H1 (cell line): ENCODE measurements around the gene NLK. TPM values are rescaled to one million over a fixed set of nuclear protein-coding genes. Genes with fewer than 3 reads are reported as not detected.

Source experiments
- CTCF ChIA-PET: fragments of 300-600 bp; sonication (Branson Sonifier 250); formaldehyde crosslinking; loops from one replicate; lab custom pipeline; 2021; ENCODE audit not compliant: partially characterized antibody; lab: Charles Lee
- POLR2A ChIA-PET: fragments of 300-600 bp; sonication (Branson Sonifier 250); formaldehyde crosslinking; loops from one replicate; lab custom pipeline; 2021; ENCODE audit warnings: inconsistent platforms; ENCODE audit not compliant: partially characterized antibody; lab: Charles Lee
- DNase-seq, 2 experiments: peaks; one replicate each; pipeline versions ENCODE4 v3.0.0 to v3.0.0-alpha.2; 2010 to 2022; ENCODE audit warnings: low spot score in 2 of 2, low read depth in 1 of 2, mixed read lengths in 1 of 2
- FAIRE-seq: peaks from 2 replicates; lab custom pipeline; 2011; peaks lifted over from hg19 to GRCh38; lab: Jason Lieb, UNC
- H2AFZ ChIP-seq: 2 replicates; pipeline ENCODE4 v1.8.1; 2012; ENCODE audit warnings: low read length, inconsistent platforms
- H2AK5ac ChIP-seq: 2 replicates; pipeline ENCODE4 v1.6.1; 2013; ENCODE audit warnings: low read depth, low read length
- H2BK120ac ChIP-seq: replicated peaks from 2 replicates; pipeline ENCODE3; 2013; ENCODE audit warnings: low read depth, low read length, inconsistent platforms
- H2BK12ac ChIP-seq: 2 replicates; pipeline ENCODE4 v1.6.1; 2013; ENCODE audit warnings: low read depth, low read length
- H2BK15ac ChIP-seq: 2 replicates; pipeline ENCODE4 v1.6.1; 2013; ENCODE audit warnings: low read length
- H2BK20ac ChIP-seq: 2 replicates; pipeline ENCODE4 v1.6.1; 2013; ENCODE audit warnings: low read length
- H2BK5ac ChIP-seq: 2 replicates; pipeline ENCODE4 v1.6.1; 2013; ENCODE audit warnings: low read depth, low read length
- H3K14ac ChIP-seq: 2 replicates; pipeline ENCODE4 v1.6.1; 2013; ENCODE audit warnings: inconsistent platforms; ENCODE audit not compliant: insufficient read length
- H3K18ac ChIP-seq: 2 replicates; pipeline ENCODE4 v1.6.1; 2013; ENCODE audit warnings: low read length; ENCODE audit errors: extremely low read depth
- H3K23ac ChIP-seq: 2 replicates; pipeline ENCODE4 v1.6.1; 2013; ENCODE audit warnings: inconsistent platforms; ENCODE audit not compliant: insufficient read length
- H3K23me2 ChIP-seq: 2 replicates; pipeline ENCODE4 v1.6.1; 2013; ENCODE audit warnings: low read depth, low read length
- H3K27ac ChIP-seq: 2 replicates; pipeline ENCODE4 v1.6.1; 2011; ENCODE audit warnings: low read depth, low read length, inconsistent platforms
- H3K27me3 ChIP-seq, 4 experiments: replicated peaks in 1 of 4; 1 replicate in 1 of 4; 2 replicates in 3 of 4; pipeline versions ENCODE4 v1.6.1 to v1.8.1; 2011 to 2013; ENCODE audit warnings: low read length in 3 of 4, mild to moderate bottlenecking in 3 of 4, inconsistent platforms in 2 of 4, mixed read lengths in 2 of 4, moderate library complexity in 1 of 4; ENCODE audit not compliant: control insufficient read depth in 3 of 4, insufficient read depth in 3 of 4; ENCODE audit errors: extremely low read depth in 1 of 4
- H3K36me3 ChIP-seq, 4 experiments: 2 replicates each; pipeline versions ENCODE4 v1.6.1 to v1.8.1; 2011 to 2013; ENCODE audit warnings: mild to moderate bottlenecking in 4 of 4, low read length in 3 of 4, moderate library complexity in 2 of 4, control low read depth in 1 of 4, inconsistent platforms in 1 of 4; ENCODE audit not compliant: insufficient read depth in 4 of 4, control insufficient read depth in 2 of 4
- H3K4ac ChIP-seq: replicated peaks from 2 replicates; pipeline ENCODE3; 2013; ENCODE audit warnings: low read length, low read depth, mixed read lengths, inconsistent platforms; ENCODE audit not compliant: insufficient read length
- H3K4me1 ChIP-seq, 4 experiments: replicated peaks in 1 of 4; 1 replicate in 1 of 4; 2 replicates in 3 of 4; pipeline versions ENCODE4 v1.6.1 to v1.8.1; 2011 to 2013; ENCODE audit warnings: low read length in 3 of 4, inconsistent platforms in 2 of 4, mixed read lengths in 1 of 4; ENCODE audit not compliant: insufficient read depth in 4 of 4, control insufficient read depth in 3 of 4
- H3K4me2 ChIP-seq, 2 experiments: 2 replicates each; pipeline versions ENCODE4 v1.6.1 to v1.8.1; 2011 to 2013; ENCODE audit warnings: low read depth in 2 of 2, low read length in 2 of 2, control low read depth in 1 of 2, inconsistent platforms in 1 of 2, mild to moderate bottlenecking in 1 of 2; ENCODE audit not compliant: insufficient read depth in 1 of 2
- H3K4me3 ChIP-seq, 4 experiments: fragments of 200-600, 300-600 bp in 1 of 4; sonication (generic), shearing (Covaris generic), sonication (Bioruptor Twin) in 1 of 4; 2 replicates each; pipeline versions ENCODE4 v1.5.1 to v1.8.1; 2011 to 2016; ENCODE audit warnings: low read length in 4 of 4, low read depth in 3 of 4, control low read depth in 2 of 4, inconsistent platforms in 2 of 4, mild to moderate bottlenecking in 2 of 4, mixed read lengths in 1 of 4, moderate library complexity in 1 of 4; ENCODE audit not compliant: insufficient read depth in 2 of 4; ENCODE audit errors: extremely low read depth in 1 of 4
- H3K56ac ChIP-seq: replicated peaks from 2 replicates; pipeline ENCODE3; 2013; ENCODE audit warnings: low read depth, mild to moderate bottlenecking, mixed read lengths, low read length, inconsistent platforms; ENCODE audit not compliant: insufficient read length
- H3K79me1 ChIP-seq: 2 replicates; pipeline ENCODE4 v1.6.1; 2013; ENCODE audit warnings: low read depth, low read length, control low read depth
- H3K79me2 ChIP-seq, 2 experiments: 2 replicates each; pipeline versions ENCODE4 v1.6.1 to v1.8.1; 2012 to 2013; ENCODE audit warnings: low read length in 2 of 2, mild to moderate bottlenecking in 2 of 2, inconsistent platforms in 1 of 2; ENCODE audit not compliant: insufficient read depth in 2 of 2, control insufficient read depth in 1 of 2
- H3K9ac ChIP-seq, 4 experiments: replicated peaks in 1 of 4; 1 replicate in 1 of 4; 2 replicates in 3 of 4; pipeline versions ENCODE4 v1.6.1 to v1.8.1; 2011 to 2013; ENCODE audit warnings: low read depth in 3 of 4, low read length in 3 of 4, control low read depth in 2 of 4, mild to moderate bottlenecking in 2 of 4, moderate library complexity in 2 of 4, inconsistent platforms in 1 of 4; ENCODE audit errors: extremely low read depth in 1 of 4
- H3K9me3 ChIP-seq, 2 experiments: 2 replicates each; pipeline versions ENCODE4 v1.6.1 to v1.8.1; 2012 to 2013; ENCODE audit warnings: mild to moderate bottlenecking in 2 of 2, moderate library complexity in 2 of 2, control low read depth in 1 of 2, inconsistent platforms in 1 of 2, low read depth in 1 of 2, low read length in 1 of 2, mixed read lengths in 1 of 2; ENCODE audit not compliant: insufficient read depth in 2 of 2
- H4K20me1 ChIP-seq, 2 experiments: replicated peaks in 1 of 2; 2 replicates each; pipeline versions ENCODE3 to v1.8.1; 2011 to 2013; ENCODE audit warnings: inconsistent platforms in 2 of 2, low read length in 2 of 2, mild to moderate bottlenecking in 1 of 2; ENCODE audit not compliant: insufficient read depth in 2 of 2, control insufficient read depth in 1 of 2
- H4K5ac ChIP-seq: 2 replicates; pipeline ENCODE4 v1.6.1; 2013; ENCODE audit warnings: low read length, low read depth, mixed read lengths, inconsistent platforms; ENCODE audit not compliant: insufficient read length
- H4K8ac ChIP-seq: 2 replicates; pipeline ENCODE4 v1.8.0; 2013; ENCODE audit warnings: mild to moderate bottlenecking, moderate library complexity, low read length, inconsistent platforms; ENCODE audit not compliant: insufficient read depth; ENCODE audit errors: extremely low read depth
- H4K91ac ChIP-seq: replicated peaks from 2 replicates; pipeline ENCODE3; 2013; ENCODE audit warnings: low read length, mixed read lengths, inconsistent platforms; ENCODE audit not compliant: insufficient read length
- BACH1 ChIP-seq: IDR thresholded peaks from 2 replicates; pipeline ENCODE4 v1.6.1; 2012; ENCODE audit warnings: low read length, improper control_type of control experiment
- CTBP2 ChIP-seq: IDR thresholded peaks from 2 replicates; pipeline ENCODE4 v1.7.0; 2011; ENCODE audit warnings: borderline replicate concordance, mild to moderate bottlenecking, moderate library complexity, mixed read lengths, low read length; ENCODE audit not compliant: insufficient read depth, insufficient read length
- EGR1 ChIP-seq: IDR thresholded peaks from 2 replicates; pipeline ENCODE4 v1.6.1; 2011; ENCODE audit warnings: low read depth, low read length, borderline replicate concordance
- EP300 ChIP-seq, 2 experiments: IDR thresholded peaks; 1 replicate in 1 of 2; 2 replicates in 1 of 2; pipeline ENCODE4 v1.6.1; 2011 to 2012; ENCODE audit warnings: low read depth in 2 of 2, low read length in 2 of 2, mild to moderate bottlenecking in 2 of 2, borderline replicate concordance in 1 of 2, inconsistent platforms in 1 of 2, moderate library complexity in 1 of 2
- JUND ChIP-seq: IDR thresholded peaks from 2 replicates; pipeline ENCODE4 v1.6.1; 2011; ENCODE audit warnings: mild to moderate bottlenecking, improper control_type of control experiment, low read length
- POLR2A ChIP-seq, 2 experiments: IDR thresholded peaks; 1 replicate in 1 of 2; 2 replicates in 1 of 2; pipeline ENCODE4 v1.6.1; 2011; ENCODE audit warnings: low read depth in 2 of 2, low read length in 2 of 2, mild to moderate bottlenecking in 2 of 2; ENCODE audit errors: control extremely low read depth in 1 of 2
- RBBP5 ChIP-seq: IDR thresholded peaks from 2 replicates; pipeline ENCODE4 v1.7.1; 2012; ENCODE audit warnings: low read depth, mild to moderate bottlenecking, inconsistent platforms, low read length, moderate library complexity, borderline replicate concordance
- SIN3A ChIP-seq, 2 experiments: IDR thresholded peaks in 1 of 2; conservative IDR thresholded peaks in 1 of 2; 2 replicates each; pipeline ENCODE4 v1.6.1; 2011 to 2012; ENCODE audit warnings: low read length in 2 of 2, improper control_type of control experiment in 1 of 2, low read depth in 1 of 2, mild to moderate bottlenecking in 1 of 2
- SRF ChIP-seq: IDR thresholded peaks from 2 replicates; pipeline ENCODE4 v1.6.1; 2011; ENCODE audit warnings: mild to moderate bottlenecking, low read depth, low read length, moderate library complexity
- TAF1 ChIP-seq: IDR thresholded peaks from 2 replicates; pipeline ENCODE4 v1.6.1; 2011; ENCODE audit warnings: mild to moderate bottlenecking, low read depth, low read length
- polyA plus RNA-seq, 7 experiments: library from polyadenylated mRNA; depleted of rRNA in 3 of 7; stranded (reverse) in 5 of 7; unstranded in 2 of 7; fragments of >200 nt in 5 of 7; fragments of 200-250 nt in 2 of 7; gene quantifications; 1 replicate in 5 of 7; 2 replicates in 1 of 7; 4 replicates in 1 of 7; pipeline versions ENCODE4 v1.2.1 to v1.2.3, GENCODE V29; 2011 to 2013; ENCODE audit warnings: missing spikeins in 2 of 7, mixed read lengths in 2 of 7
- total RNA-seq: library from RNA; stranded (reverse); fragmentation: NEBNext Ultra II Directional; extraction: Animal tissue kit (Norgen Biotek cat#: 25700); gene quantifications from 2 replicates; pipeline ENCODE4 v1.2.1, GENCODE V29; 2021
- TF ChIP-seq, protein P1 (sequence below), 3 experiments: IDR thresholded peaks; 1 replicate in 2 of 3; 2 replicates in 1 of 3; pipeline versions ENCODE4 v1.5.1 to v1.6.1; 2011; ENCODE audit warnings: low read length in 3 of 3, mild to moderate bottlenecking in 3 of 3, inconsistent platforms in 2 of 3, low read depth in 1 of 3, moderate library complexity in 1 of 3; ENCODE audit not compliant: insufficient read depth in 1 of 3; ENCODE audit errors: control extremely low read depth in 1 of 3

Gene NLK
- total and polyA plus RNA-seq, 2 of the 8 experiments (the other 6 are each of a cell fraction or from before 2014, with no cell fraction given), result 30.8 to 49.9 TPM

GRCh38 chr17:28170771-28171170 is 128.3 kb downstream of the NLK start:
- no peak overlapping the region for H2BK5ac ChIP-seq
- H4K8ac ChIP-seq, result no peak overlapping the region
- no peaks in the 10 kb centered on the region for H3K9me3 ChIP-seq
- no peaks in the 10 kb centered on the region for H3K27me3 ChIP-seq
- H2BK20ac ChIP-seq, result no peak overlapping the region
- H4K91ac ChIP-seq, result no peak overlapping the region
- H2AFZ ChIP-seq, result no peak overlapping the region
- no peaks in the 10 kb centered on the region for H3K79me2 ChIP-seq
- no peak overlapping the region for H3K9ac ChIP-seq
- H3K79me1 ChIP-seq, result no peaks in the 10 kb centered on the region
- no peak overlapping the region for H2AK5ac ChIP-seq
- H4K5ac ChIP-seq, result no peak overlapping the region
- no peak overlapping the region for H2BK12ac ChIP-seq
- no peaks in the 10 kb centered on the region for H3K23me2 ChIP-seq
- H3K18ac ChIP-seq, result no peak overlapping the region
- DNase-seq (no peak), FAIRE-seq (peak; percentile 7)
- H3K56ac ChIP-seq, result no peak overlapping the region
- H3K36me3 ChIP-seq, result peaks cover 3 to 10% (median 8%) of the 10 kb centered on the region in 4 experiments; a peak in 3 of 8 replicates
- H3K4me3 ChIP-seq, result no peak overlapping the region
- H2BK120ac ChIP-seq, result no peak overlapping the region
- no peak overlapping the region for H3K14ac ChIP-seq
- H4K20me1 ChIP-seq, result no peaks in the 10 kb centered on the region
- no peak overlapping the region for H2BK15ac ChIP-seq
- 0 out of 2 replicates have a peak overlapping the region, but pooled peaks have one; percentile 33 for H3K27ac ChIP-seq
- no peak overlapping the region for H3K4me2 ChIP-seq
- POLR2A ChIA-PET, result interaction anchor here (3.1 kb wide), 1 partner anchor 14 kb away, joined by 11 read pairs; no protein-coding TSS in a partner anchor
- CTCF ChIA-PET, result interaction anchor here (1.1 kb wide), 1 partner anchor 62 kb away, joined by 4 read pairs; no protein-coding TSS in a partner anchor
- H3K23ac ChIP-seq, result no peak overlapping the region
- H3K4me1 ChIP-seq, result peaks cover 4 to 26% (median 19%) of the 10 kb centered on the region in 4 experiments; a peak in 5 of 7 replicates
- no peak overlapping the region for H3K4ac ChIP-seq
- TF ChIP-seq POLR2A (IDR thresholded peaks at IDR 0.05; ENCODE audit: control extremely low read depth in 1 of 2, low read depth in 2 of 2, low read length in 2 of 2) (no peak), SRF (no peak), BACH1 (no peak), RBBP5 (no peak), EGR1 (no peak), EP300 (IDR thresholded peaks at IDR 0.05; ENCODE audit: borderline replicate concordance in 1 of 2, low read depth in 2 of 2, low read length in 2 of 2) (no peak), TAF1 (no peak), CTBP2 (no peak), JUND (no peak), SIN3A (conservative IDR thresholded peaks at IDR 0.05 in 1 of 2, IDR thresholded peaks at IDR 0.05 in 1 of 2; ENCODE audit: low read depth in 1 of 2, low read length in 2 of 2) (no peak)
- TF ChIP-seq, protein P1, sequence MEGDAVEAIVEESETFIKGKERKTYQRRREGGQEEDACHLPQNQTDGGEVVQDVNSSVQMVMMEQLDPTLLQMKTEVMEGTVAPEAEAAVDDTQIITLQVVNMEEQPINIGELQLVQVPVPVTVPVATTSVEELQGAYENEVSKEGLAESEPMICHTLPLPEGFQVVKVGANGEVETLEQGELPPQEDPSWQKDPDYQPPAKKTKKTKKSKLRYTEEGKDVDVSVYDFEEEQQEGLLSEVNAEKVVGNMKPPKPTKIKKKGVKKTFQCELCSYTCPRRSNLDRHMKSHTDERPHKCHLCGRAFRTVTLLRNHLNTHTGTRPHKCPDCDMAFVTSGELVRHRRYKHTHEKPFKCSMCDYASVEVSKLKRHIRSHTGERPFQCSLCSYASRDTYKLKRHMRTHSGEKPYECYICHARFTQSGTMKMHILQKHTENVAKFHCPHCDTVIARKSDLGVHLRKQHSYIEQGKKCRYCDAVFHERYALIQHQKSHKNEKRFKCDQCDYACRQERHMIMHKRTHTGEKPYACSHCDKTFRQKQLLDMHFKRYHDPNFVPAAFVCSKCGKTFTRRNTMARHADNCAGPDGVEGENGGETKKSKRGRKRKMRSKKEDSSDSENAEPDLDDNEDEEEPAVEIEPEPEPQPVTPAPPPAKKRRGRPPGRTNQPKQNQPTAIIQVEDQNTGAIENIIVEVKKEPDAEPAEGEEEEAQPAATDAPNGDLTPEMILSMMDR (IDR thresholded peaks at IDR 0.05; ENCODE audit: control extremely low read depth in 1 of 3, insufficient read depth in 1 of 3, low read depth in 1 of 3, low read length in 3 of 3), result no peak
